NOMO-1 treated with dmso at 0.1 percent for 144 hours (cell line): ENCODE results near the gene AKR1C1.
"Not testable (repeated sequence)": the region's sequence is repeated elsewhere in the genome, so short reads cannot be mapped to it uniquely, and the experiment has no call there.

ENCODE experiments used
- DNase-seq: peaks from one replicate; lab custom pipeline; 2025; ENCODE audit not compliant: unreplicated experiment; lab: John Stamatoyannopoulos, UW

The AKR1C1 gene

GRCh38 chr10:4982764-4983226 lies 19.6 kb downstream of the AKR1C1 start:
- no peak for DNase-seq

- no peak for DNase-seq
Measured at GRCh38 chr10:4983615-4984216, 20.5 kb downstream of the AKR1C1 start.

- no peak for DNase-seq
Measured at GRCh38 chr10:4984223-4984622, 21.0 kb downstream of the AKR1C1 start.

- no peak for DNase-seq
Measured at GRCh38 chr10:4984971-4985594, 21.9 kb downstream of the AKR1C1 start.

GRCh38 chr10:4988000-4988641 lies 24.9 kb downstream of the AKR1C1 start:
- not testable (repeated sequence) for DNase-seq

GRCh38 chr10:4990217-4990616 lies 27.0 kb downstream of the AKR1C1 start:
- DNase-seq, result no peak

GRCh38 chr10:4991463-4991862 lies 28.2 kb downstream of the AKR1C1 start:
- DNase-seq, result not testable (repeated sequence)

- not testable (repeated sequence) for DNase-seq
Measured at GRCh38 chr10:4992564-4992963, 29.3 kb downstream of the AKR1C1 start.

- not testable (repeated sequence) for DNase-seq
Measured at GRCh38 chr10:4994260-4994659, 31.0 kb downstream of the AKR1C1 start.

- no peak for DNase-seq
Measured at GRCh38 chr10:4998671-4999070, 35.5 kb downstream of the AKR1C1 start.

GRCh38 chr10:5002013-5002727 lies 39.0 kb downstream of the AKR1C1 start:
- DNase-seq, result no peak

GRCh38 chr10:5003127-5004029 lies 40.2 kb downstream of the AKR1C1 start, which contains the start of gene AKR1C2:
Gene AKR1C2 (minus strand): TSS chr10:5003857. CDS start chr10:5003835, 22 bp downstream.
- not testable (repeated sequence) for DNase-seq

- not testable (repeated sequence) for DNase-seq
Measured at GRCh38 chr10:5004030-5004385, 40.8 kb downstream of the AKR1C1 start.

- DNase-seq, result not testable (repeated sequence)
Measured at GRCh38 chr10:5004501-5004900, 41.3 kb downstream of the AKR1C1 start.

- DNase-seq, result not testable (repeated sequence)
Measured at GRCh38 chr10:5008857-5009548, 45.8 kb downstream of the AKR1C1 start.

GRCh38 chr10:5010043-5010442 lies 46.8 kb downstream of the AKR1C1 start:
- not testable (repeated sequence) for DNase-seq

- not testable (repeated sequence) for DNase-seq
Measured at GRCh38 chr10:5011392-5011791, 48.2 kb downstream of the AKR1C1 start.

- no peak for DNase-seq
Measured at GRCh38 chr10:5012595-5012994, 49.4 kb downstream of the AKR1C1 start.

GRCh38 chr10:5013385-5013784 lies 50.2 kb downstream of the AKR1C1 start:
- no peak for DNase-seq
